ENCODE data around the gene CASP8AP2.
A peak's percentile ranks its signal among the peaks of the same experiment; 100 is the strongest.
"Not testable (repeated sequence)": the region's sequence is repeated elsewhere in the genome, so short reads cannot be mapped to it uniquely, and the experiment has no call there.

The CASP8AP2 gene

GRCh38 chr6:89887452-89888137 is 57.9 kb downstream of the CASP8AP2 start:
- no peak for DNase-seq (ENCODE audit: low read depth, low spot score)

DNA sequence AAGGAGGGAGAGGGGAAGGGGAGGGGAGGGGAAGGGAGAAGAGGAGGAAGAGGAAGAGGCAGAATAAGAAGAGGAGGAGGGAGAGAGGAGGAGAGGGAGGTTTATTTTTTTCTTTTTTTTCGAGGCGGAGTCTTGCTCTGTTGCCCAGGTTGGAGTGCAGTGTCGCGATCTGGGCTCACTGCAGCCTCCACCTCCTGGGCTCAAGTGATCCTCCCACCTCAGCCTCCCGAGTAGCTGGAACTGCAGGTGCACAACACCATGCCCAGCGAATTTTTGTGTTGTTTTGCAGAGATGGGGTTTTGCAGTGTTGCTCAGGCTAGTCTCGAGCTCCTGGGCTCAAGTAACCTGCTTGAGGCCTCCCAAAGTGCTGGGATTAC is 58.4 kb downstream of the CASP8AP2 start:
- DNase-seq (ENCODE audit: low read depth, low spot score), result no peak

DNA sequence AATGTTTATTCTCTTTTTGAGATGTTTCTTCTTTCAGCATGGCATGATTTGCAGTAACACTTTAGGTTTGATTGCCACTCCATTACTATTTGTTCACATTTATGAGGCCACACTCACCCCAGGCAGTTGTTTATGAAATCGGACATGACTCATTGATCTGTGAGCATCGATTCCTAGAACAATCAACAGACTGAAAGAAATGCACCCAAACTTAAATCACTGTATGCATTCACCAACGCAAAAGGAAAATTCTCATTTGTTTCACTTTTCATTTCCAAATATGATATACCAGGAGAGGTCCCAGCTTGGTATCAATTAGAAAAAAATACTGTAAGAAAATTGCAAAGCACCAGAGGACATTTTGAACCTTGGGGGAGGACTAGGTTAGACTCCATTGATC is 59.2 kb downstream of the CASP8AP2 start:
- DNase-seq (ENCODE audit: low read depth, low spot score), result no peak

- DNase-seq (ENCODE audit: low read depth, low spot score), result not testable (repeated sequence)
Measured at GRCh38 chr6:89890845-89891528, 61.3 kb downstream of the CASP8AP2 start.

- DNase-seq (ENCODE audit: low read depth, low spot score), result not testable (repeated sequence)
Measured at GRCh38 chr6:89892577-89892976, 62.9 kb downstream of the CASP8AP2 start.

DNA sequence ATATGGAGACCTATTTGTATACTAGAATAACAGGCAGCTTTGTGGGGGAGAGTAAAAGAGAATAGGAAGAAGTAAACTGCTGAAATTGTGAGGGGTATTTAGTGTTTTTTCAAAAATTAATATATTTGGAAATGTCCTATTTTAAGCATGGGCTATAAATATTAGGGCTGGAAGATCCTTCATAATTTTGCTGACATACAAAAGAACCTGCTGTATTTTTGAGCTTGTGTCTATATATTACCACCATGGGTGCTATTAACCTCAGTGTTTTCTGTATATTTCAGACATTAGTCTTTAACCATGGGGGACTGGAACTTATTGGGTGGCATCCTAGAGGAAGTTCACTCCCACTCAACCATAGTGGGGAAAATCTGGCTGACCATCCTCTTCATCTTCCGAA is 64.5 kb downstream of the CASP8AP2 start, which contains the start of gene GJA10:
TSS of gene GJA10 (plus strand) at position 301 of the 400 bp plus-strand sequence. CDS start at position 301, 0 bp downstream.
- no peak for DNase-seq (ENCODE audit: low read depth, low spot score)

- DNase-seq (ENCODE audit: low read depth, low spot score), result peak; percentile 8
Measured at GRCh38 chr6:89895276-89895874, 65.7 kb downstream of the CASP8AP2 start.

DNA sequence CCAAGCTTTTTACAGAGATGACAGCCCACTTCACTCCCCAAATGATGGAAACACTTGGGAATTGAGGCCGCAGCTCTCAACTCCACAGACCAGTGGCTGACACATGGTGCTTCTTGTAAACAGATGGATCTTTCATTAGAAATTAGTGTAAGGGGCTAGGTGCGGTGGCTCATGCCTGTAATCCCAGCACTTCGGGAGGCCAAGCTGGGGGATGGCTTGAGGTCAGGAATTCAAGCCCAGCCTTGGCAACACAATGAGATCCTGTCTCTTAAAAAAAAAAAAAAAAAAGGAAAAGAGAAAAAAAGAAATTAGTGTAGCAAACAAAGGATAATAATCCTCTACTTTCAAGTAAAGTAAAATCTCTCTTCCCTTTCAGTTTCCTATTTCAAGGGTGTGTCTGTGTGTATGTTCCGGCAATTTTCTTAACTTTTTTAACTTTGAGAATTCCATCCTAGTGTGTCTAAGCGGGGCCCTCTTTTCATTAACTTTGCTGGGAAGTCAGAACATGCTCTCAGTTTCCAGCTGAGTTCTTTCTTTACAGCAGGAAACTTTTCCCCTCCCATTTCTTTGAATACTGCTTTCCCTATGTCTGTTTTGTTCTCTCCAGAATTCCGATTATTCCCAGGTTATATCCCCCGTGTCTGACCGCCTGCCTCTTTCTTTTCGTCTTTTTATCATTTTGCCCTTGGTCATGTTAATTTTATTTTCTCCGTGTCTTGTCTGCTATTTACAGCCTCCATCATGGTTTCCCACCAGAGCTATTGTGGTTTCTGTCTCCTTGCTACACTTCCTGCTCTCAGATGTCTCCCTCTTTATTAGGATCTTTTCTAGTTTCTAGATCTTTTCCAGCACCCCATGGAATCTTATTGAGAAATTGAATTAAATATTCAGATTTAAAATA is 80.6 kb downstream of the CASP8AP2 start:
- DNase-seq (ENCODE audit: low read depth, low spot score), result not testable (repeated sequence)

- no peak for DNase-seq (ENCODE audit: low read depth, low spot score)
Measured at GRCh38 chr6:89910902-89911240, 81.2 kb downstream of the CASP8AP2 start.

- DNase-seq (ENCODE audit: low read depth, low spot score), result no peak
Measured at GRCh38 chr6:89916136-89916920, 86.6 kb downstream of the CASP8AP2 start.

DNA sequence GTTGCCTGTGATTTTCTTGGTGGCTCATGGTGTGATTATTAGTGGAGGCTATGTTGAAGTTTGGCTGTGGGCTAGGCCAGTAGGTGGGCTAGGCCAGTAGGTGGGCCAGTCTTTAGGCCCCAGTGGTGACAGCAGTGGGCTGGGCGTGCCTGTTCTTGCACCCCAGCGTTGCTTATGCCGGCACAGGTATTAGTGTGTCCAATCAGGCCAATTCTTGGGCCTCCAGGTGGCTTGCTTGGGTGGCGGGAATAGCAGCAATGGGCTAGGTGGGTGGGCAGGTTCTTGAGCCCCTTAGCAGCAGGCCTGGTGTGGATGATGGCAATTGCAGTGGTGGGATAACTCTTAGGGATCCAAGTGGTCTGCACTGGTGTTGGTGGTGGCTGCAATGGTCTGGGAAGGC is 87.5 kb downstream of the CASP8AP2 start:
- DNase-seq (ENCODE audit: low read depth, low spot score), result no peak

GRCh38 chr6:89917801-89918366 is 88.2 kb downstream of the CASP8AP2 start:
- DNase-seq (ENCODE audit: low read depth, low spot score), result no peak
